GM12892 (cell line): ENCODE measurements around the gene NPAS2.

Source experiments
- POLR2A ChIP-seq: IDR thresholded peaks from 2 replicates; pipeline ENCODE4 v1.6.1; 2011; ENCODE audit warnings: low read depth, low read length, control low read depth
- POLR2AphosphoS5 ChIP-seq: IDR thresholded peaks from 2 replicates; pipeline ENCODE4 v1.6.1; 2011; ENCODE audit warnings: low read depth, low read length, control low read depth

DNA sequence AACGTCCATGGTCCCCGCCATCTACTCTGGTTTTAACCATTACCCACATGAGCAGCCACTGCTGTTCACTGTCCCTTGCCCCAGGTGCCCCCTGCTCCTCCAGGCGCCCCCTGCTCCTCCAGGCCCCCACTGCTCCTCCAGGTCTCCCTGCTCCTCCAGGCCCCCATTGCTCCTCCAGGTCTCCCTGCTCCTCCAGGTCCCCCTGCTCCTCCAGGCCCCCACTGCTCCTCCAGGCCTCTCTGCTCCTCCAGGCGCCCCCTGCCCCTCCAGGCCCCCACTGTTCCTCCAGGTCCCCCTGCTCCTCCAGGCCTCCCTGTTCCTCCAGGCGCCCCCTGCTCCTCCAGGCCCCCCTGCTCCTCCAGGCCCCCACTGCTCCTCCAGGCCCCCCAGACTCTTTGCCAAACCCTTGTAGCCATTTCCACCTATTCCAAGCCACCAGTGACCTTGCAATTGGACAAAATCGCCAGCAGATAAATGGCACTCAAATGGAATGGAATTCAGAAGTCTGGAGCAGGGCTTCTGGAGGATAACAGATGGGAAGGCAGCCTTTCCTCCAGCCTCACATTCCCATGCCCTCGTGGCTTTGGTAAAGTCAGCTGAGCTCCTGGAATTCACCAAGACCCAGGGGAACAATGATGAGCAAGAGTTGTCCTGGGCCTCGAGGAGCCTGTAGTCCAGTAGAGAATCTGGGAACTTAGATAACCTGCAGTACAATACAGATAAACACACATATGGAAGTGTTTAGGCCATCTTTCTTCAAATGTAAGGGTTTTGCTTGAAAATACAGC is 168.9 kb downstream of the NPAS2 start:
- TF ChIP-seq POLR2AphosphoS5 (no peak), POLR2A (no peak)
